Dedifferentiated amniotic fluid mesenchymal stem cell (primary cell): ENCODE data around the gene RFX3.
"Not testable (repeated sequence)": the region's sequence is repeated elsewhere in the genome, so short reads cannot be mapped to it uniquely, and the experiment has no call there.

ENCODE experiments used
- DNase-seq: peaks from one replicate; pipeline ENCODE4 v3.0.0-alpha.2; 2016; ENCODE audit errors: extremely low spot score

RFX3 gene

GRCh38 chr9:3346549-3346948 lies 179.3 kb downstream of the RFX3 start:
- no peak for DNase-seq

GRCh38 chr9:3343671-3344070 lies 182.1 kb downstream of the RFX3 start:
- DNase-seq, result no peak

- DNase-seq, result no peak
These were observed 183.5 kb downstream of the RFX3 start for GRCh38 chr9:3342159-3342777.

- DNase-seq, result peak; percentile 20
These were observed 188.1 kb downstream of the RFX3 start for GRCh38 chr9:3337515-3338225.

GRCh38 chr9:3336951-3337350 lies 188.8 kb downstream of the RFX3 start:
- DNase-seq, result no peak

- DNase-seq, result no peak
These were observed 193.0 kb downstream of the RFX3 start for GRCh38 chr9:3332802-3333201.

- DNase-seq, result no peak
These were observed 194.0 kb downstream of the RFX3 start for GRCh38 chr9:3331801-3332200.

GRCh38 chr9:3330792-3331420 lies 194.9 kb downstream of the RFX3 start:
- no peak for DNase-seq

GRCh38 chr9:3329361-3329760 lies 196.4 kb downstream of the RFX3 start:
- DNase-seq, result no peak

GRCh38 chr9:3323714-3324113 lies 202.1 kb downstream of the RFX3 start:
- DNase-seq, result no peak

- DNase-seq, result no peak
These were observed 204.6 kb downstream of the RFX3 start for GRCh38 chr9:3321186-3321585.

- not testable (repeated sequence) for DNase-seq
These were observed 213.2 kb downstream of the RFX3 start for GRCh38 chr9:3312595-3312994.

GRCh38 chr9:3308609-3309008 lies 217.2 kb downstream of the RFX3 start:
- no peak for DNase-seq

GRCh38 chr9:3304388-3304787 lies 221.4 kb downstream of the RFX3 start:
- DNase-seq, result not testable (repeated sequence)

- DNase-seq, result no peak
These were observed 225.9 kb downstream of the RFX3 start for GRCh38 chr9:3299872-3300271.

- DNase-seq, result no peak
These were observed 229.3 kb downstream of the RFX3 start for GRCh38 chr9:3296536-3296935.

- peak; percentile 29 for DNase-seq
These were observed 233.5 kb downstream of the RFX3 start for GRCh38 chr9:3292311-3292710.

- no peak for DNase-seq
These were observed 235.5 kb downstream of the RFX3 start for GRCh38 chr9:3290231-3290840.

- DNase-seq, result no peak
These were observed 237.1 kb downstream of the RFX3 start for GRCh38 chr9:3288686-3289085.

- DNase-seq, result no peak
These were observed 240.2 kb downstream of the RFX3 start for GRCh38 chr9:3285365-3286161.

GRCh38 chr9:3282365-3282764 lies 243.4 kb downstream of the RFX3 start:
- no peak for DNase-seq

- no peak for DNase-seq
These were observed 244.4 kb downstream of the RFX3 start for GRCh38 chr9:3281399-3281798.
